ENCODE data around the gene NFIA. TPM values are rescaled to one million over a fixed set of nuclear protein-coding genes. Genes with fewer than 3 reads are reported as not detected.

Gene NFIA
- total and polyA plus RNA-seq, 12 donors: 15.6 to 109 (median 66.3) TPM

- no peak overlapping the region for H3K27ac ChIP-seq
- no peaks in the 10 kb centered on the region for H3K36me3 ChIP-seq (replicated peaks in 1 of 2)
- H3K9me3 ChIP-seq (replicated peaks in 1 of 3): peaks cover 0 to 16% (median 0%) of the 10 kb centered on the region in 3 donors
- H3K4me3 ChIP-seq: no peak overlapping the region
- no peak for DNase-seq
- peaks cover 22 to 53% of the 10 kb centered on the region in 2 donors for H3K4me1 ChIP-seq (replicated peaks in 1 of 2)
- TF ChIP-seq CTCF (IDR thresholded peaks at IDR 0.05) (no peak), POLR2A (IDR thresholded peaks at IDR 0.05) (no peak)
- no peaks in the 10 kb centered on the region for H3K27me3 ChIP-seq
- intact Hi-C loops (cut with DNase I): no loop called here
These were observed 27.5 kb downstream of the NFIA start for GRCh38 chr1:61109910-61110309.

GRCh38 chr1:61110554-61110953 lies 28.2 kb downstream of the NFIA start:
- peaks cover 21 to 47% of the 10 kb centered on the region in 2 donors for H3K4me1 ChIP-seq (replicated peaks in 1 of 2)
- peaks cover 0 to 16% (median 0%) of the 10 kb centered on the region in 3 donors for H3K9me3 ChIP-seq (replicated peaks in 1 of 3)
- no peaks in the 10 kb centered on the region for H3K36me3 ChIP-seq (replicated peaks in 1 of 2)
- H3K27me3 ChIP-seq: no peaks in the 10 kb centered on the region
- H3K4me3 ChIP-seq: no peak overlapping the region
- peak overlapping the region in 2 of 5 donors; percentile 30 to 32 for H3K27ac ChIP-seq
- TF ChIP-seq POLR2A (IDR thresholded peaks at IDR 0.05): no peak
- no peak for TF ChIP-seq CTCF (IDR thresholded peaks at IDR 0.05)
- intact Hi-C loops (cut with DNase I): no loop called here
- DNase-seq: no peak
- 61 to 90% (median 76%) methylated on average over 1 of the region's 1 CpG for WGBS, 4 donors

- TF ChIP-seq CTCF (IDR thresholded peaks at IDR 0.05): no peak
- TF ChIP-seq POLR2A (IDR thresholded peaks at IDR 0.05): no peak
- WGBS, 4 donors: 65 to 71% (median 66%) methylated on average over 3 of the region's 3 CpGs
These were observed 29.0 kb downstream of the NFIA start for GRCh38 chr1:61111084-61112004.

GRCh38 chr1:61114178-61114870 lies 32.0 kb downstream of the NFIA start:
- TF ChIP-seq CTCF (IDR thresholded peaks at IDR 0.05): no peak
- H3K9me3 ChIP-seq (replicated peaks in 1 of 3): no peaks in the 10 kb centered on the region
- H3K27ac ChIP-seq: no peak overlapping the region
- H3K4me3 ChIP-seq: no peak overlapping the region
- 94 to 97% (median 96%) methylated on average over 3 of the region's 3 CpGs for WGBS, 4 donors
- intact Hi-C loops (cut with DNase I): no loop called here
- H3K36me3 ChIP-seq (replicated peaks in 1 of 2): no peaks in the 10 kb centered on the region
- H3K4me1 ChIP-seq (replicated peaks in 1 of 2): peaks cover 22 to 60% of the 10 kb centered on the region in 2 donors
- no peak for DNase-seq
- no peaks in the 10 kb centered on the region for H3K27me3 ChIP-seq

More at GRCh38 chr1:61111084-61112004, 29.0 kb downstream of the NFIA start:
- Histone ChIP-seq H3K27ac (peak overlapping the region in 4 of 5 donors; percentile 24 to 57 (median 31)), H3K27me3 (no peaks in the 10 kb centered on the region), H3K9me3 (replicated peaks in 1 of 3) (peaks cover 0 to 16% (median 0%) of the 10 kb centered on the region in 3 donors), H3K4me3 (no peak overlapping the region), H3K36me3 (replicated peaks in 1 of 2) (no peaks in the 10 kb centered on the region), H3K4me1 (replicated peaks in 1 of 2) (peaks cover 14 to 51% of the 10 kb centered on the region in 2 donors)
- DNase-seq: no peak
- intact Hi-C loops (cut with DNase I): no loop called here
